ENCODE measurements around the gene PROM1.

PROM1 gene

DNA sequence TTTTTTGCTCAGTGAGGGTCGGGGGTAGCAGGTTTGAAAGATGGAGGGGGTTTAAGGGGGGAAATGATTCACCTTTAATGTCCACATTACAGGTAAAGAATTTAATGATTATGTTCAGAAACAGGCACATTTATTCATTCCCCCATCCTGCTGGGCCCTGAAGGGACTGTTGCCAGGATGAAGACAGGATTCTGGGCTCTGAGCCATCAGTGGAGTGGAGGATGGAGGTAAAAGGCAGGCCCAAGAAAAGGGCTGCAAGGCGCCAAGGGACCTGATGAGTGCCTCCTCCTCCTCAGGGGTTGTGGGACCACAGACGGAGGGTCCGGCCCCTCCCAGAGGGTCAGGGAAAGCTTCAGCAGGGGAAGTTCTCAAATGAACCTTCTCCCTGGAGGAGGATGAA lies 40.4 kb upstream of the PROM1 start (continued):
- TF ChIP-seq, protein P1, sequence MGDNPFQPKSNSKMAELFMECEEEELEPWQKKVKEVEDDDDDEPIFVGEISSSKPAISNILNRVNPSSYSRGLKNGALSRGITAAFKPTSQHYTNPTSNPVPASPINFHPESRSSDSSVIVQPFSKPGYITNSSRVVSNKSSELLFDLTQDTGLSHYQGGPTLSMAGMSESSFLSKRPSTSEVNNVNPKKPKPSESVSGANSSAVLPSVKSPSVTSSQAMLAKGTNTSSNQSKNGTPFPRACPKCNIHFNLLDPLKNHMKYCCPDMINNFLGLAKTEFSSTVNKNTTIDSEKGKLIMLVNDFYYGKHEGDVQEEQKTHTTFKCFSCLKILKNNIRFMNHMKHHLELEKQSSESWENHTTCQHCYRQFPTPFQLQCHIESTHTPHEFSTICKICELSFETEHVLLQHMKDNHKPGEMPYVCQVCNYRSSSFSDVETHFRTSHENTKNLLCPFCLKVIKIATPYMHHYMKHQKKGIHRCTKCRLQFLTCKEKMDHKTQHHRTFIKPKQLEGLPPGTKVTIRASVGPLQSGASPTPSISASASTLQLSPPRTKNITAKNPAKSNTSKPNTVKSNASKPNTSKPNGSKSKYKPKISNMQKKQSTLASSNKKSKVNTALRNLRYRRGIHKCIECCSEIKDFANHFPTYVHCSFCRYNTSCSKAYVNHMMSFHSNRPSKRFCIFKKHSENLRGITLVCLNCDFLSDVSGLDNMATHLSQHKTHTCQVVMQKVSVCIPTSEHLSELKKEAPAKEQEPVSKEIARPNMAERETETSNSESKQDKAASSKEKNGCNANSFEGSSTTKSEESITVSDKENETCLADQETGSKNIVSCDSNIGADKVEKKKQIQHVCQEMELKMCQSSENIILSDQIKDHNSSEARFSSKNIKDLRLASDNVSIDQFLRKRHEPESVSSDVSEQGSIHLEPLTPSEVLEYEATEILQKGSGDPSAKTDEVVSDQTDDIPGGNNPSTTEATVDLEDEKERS (tag by site-specific recombination; IDR thresholded peaks at IDR 0.05), result no peak
- TF ChIP-seq HOXD13 (CRISPR knock-in tag; IDR thresholded peaks at IDR 0.05; ENCODE audit: borderline replicate concordance) (no peak), ZNF335 (tag by site-specific recombination; conservative IDR thresholded peaks at IDR 0.05) (no peak), SCRT1 (tag by site-specific recombination; IDR thresholded peaks at IDR 0.05; ENCODE audit: borderline replicate concordance) (no peak), HOXC10 (CRISPR knock-in tag; IDR thresholded peaks at IDR 0.05) (no peak), ZNF302 (tag by site-specific recombination; IDR thresholded peaks at IDR 0.05; ENCODE audit: low read depth) (no peak), OVOL3 (tag by site-specific recombination; IDR thresholded peaks at IDR 0.05) (no peak), MEIS1 (CRISPR knock-in tag; IDR thresholded peaks at IDR 0.05; ENCODE audit: borderline replicate concordance) (no peak)
- TF ChIP-seq, protein P2, sequence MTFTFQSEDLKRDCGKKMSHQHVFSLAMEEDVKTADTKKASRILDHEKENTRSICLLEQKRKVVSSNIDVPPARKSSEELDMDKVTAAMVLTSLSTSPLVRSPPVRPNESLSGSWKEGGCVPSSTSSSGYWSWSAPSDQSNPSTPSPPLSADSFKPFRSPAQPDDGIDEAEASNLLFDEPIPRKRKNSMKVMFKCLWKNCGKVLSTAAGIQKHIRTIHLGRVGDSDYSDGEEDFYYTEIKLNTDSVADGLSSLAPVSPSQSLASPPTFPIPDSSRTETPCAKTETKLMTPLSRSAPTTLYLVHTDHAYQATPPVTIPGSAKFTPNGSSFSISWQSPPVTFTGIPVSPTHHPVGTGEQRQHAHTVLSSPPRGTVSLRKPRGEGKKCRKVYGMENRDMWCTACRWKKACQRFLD (tag by site-specific recombination; IDR thresholded peaks at IDR 0.05), result no peak
- TF ChIP-seq, protein P3, sequence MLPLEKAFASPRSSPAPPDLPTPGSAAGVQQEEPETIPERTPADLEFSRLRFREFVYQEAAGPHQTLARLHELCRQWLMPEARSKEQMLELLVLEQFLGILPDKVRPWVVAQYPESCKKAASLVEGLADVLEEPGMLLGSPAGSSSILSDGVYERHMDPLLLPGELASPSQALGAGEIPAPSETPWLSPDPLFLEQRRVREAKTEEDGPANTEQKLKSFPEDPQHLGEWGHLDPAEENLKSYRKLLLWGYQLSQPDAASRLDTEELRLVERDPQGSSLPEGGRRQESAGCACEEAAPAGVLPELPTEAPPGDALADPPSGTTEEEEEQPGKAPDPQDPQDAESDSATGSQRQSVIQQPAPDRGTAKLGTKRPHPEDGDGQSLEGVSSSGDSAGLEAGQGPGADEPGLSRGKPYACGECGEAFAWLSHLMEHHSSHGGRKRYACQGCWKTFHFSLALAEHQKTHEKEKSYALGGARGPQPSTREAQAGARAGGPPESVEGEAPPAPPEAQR (tag by site-specific recombination; IDR thresholded peaks at IDR 0.05), result no peak
- TF ChIP-seq, protein P4, sequence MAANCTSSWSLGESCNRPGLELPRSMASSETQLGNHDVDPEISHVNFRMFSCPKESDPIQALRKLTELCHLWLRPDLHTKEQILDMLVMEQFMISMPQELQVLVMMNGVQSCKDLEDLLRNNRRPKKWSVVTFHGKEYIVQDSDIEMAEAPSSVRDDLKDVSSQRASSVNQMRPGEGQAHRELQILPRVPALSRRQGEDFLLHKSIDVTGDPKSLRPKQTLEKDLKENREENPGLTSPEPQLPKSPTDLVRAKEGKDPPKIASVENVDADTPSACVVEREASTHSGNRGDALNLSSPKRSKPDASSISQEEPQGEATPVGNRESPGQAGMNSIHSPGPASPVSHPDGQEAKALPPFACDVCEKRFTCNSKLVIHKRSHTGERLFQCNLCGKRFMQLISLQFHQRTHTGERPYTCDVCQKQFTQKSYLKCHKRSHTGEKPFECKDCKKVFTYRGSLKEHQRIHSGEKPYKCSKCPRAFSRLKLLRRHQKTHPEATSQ (tag by site-specific recombination; IDR thresholded peaks at IDR 0.05), result no peak

DNA sequence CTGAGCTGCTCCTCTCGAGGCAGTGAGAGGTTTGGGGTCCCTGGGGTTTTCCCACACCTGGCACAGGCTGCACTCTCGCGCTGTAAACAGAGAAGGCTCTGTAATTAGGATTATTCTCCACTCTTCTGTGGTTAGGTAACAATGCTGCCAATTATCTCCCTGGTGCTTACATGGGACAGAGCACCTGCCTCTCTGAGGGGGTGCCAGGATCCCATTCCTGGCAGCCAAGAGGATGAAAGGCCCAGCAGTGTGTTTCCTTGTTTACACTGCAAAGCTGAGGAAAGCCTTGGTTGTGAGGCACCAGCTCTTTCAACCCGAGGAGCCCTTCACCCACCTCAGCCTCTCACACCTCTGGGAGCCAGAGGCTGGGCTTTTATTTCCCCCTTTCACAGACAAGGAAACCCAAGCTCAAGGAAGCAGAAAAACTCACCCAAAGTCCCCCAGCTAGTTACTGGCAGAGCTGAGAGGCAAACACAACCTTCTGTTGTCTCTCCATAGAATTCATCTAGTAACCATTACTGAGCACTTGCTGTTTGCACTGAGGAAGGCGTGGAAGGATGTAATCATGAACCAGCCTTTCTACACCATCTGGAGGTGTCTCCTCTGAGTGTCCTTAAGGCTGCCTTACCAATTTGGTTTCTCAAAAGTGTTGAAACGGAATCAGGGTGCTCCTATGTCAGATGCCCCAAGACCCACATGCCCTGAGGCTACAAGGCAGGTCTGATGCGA lies 39.7 kb upstream of the PROM1 start:
- H3K4me1 ChIP-seq (ENCODE audit: control insufficient read depth, insufficient read depth, low read length), result no peaks in the 10 kb centered on the region
- no peaks in the 10 kb centered on the region for H3K36me3 ChIP-seq (ENCODE audit: control insufficient read depth in 2 of 2, insufficient read depth in 1 of 2, low read length in 2 of 2)
- CTCF ChIA-PET, result interaction anchor here (0.7 kb wide), 1 partner anchor 141 kb away, joined by 6 read pairs; no protein-coding TSS in a partner anchor
- no peak overlapping the region for H3K4me3 ChIP-seq (ENCODE audit: low read depth, low read length)
- H3K27ac ChIP-seq (ENCODE audit: extremely low read depth, low read depth, low read length), result no peak overlapping the region
- POLR2A ChIA-PET, result no interaction called here
- no peaks in the 10 kb centered on the region for H3K9me3 ChIP-seq (ENCODE audit: control insufficient read depth, insufficient read depth, low read depth, low read length)
- TF ChIP-seq, protein P5, sequence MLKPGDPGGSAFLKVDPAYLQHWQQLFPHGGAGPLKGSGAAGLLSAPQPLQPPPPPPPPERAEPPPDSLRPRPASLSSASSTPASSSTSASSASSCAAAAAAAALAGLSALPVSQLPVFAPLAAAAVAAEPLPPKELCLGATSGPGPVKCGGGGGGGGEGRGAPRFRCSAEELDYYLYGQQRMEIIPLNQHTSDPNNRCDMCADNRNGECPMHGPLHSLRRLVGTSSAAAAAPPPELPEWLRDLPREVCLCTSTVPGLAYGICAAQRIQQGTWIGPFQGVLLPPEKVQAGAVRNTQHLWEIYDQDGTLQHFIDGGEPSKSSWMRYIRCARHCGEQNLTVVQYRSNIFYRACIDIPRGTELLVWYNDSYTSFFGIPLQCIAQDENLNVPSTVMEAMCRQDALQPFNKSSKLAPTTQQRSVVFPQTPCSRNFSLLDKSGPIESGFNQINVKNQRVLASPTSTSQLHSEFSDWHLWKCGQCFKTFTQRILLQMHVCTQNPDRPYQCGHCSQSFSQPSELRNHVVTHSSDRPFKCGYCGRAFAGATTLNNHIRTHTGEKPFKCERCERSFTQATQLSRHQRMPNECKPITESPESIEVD (tag by site-specific recombination; IDR thresholded peaks at IDR 0.05), result no peak
- TF ChIP-seq, protein P6, sequence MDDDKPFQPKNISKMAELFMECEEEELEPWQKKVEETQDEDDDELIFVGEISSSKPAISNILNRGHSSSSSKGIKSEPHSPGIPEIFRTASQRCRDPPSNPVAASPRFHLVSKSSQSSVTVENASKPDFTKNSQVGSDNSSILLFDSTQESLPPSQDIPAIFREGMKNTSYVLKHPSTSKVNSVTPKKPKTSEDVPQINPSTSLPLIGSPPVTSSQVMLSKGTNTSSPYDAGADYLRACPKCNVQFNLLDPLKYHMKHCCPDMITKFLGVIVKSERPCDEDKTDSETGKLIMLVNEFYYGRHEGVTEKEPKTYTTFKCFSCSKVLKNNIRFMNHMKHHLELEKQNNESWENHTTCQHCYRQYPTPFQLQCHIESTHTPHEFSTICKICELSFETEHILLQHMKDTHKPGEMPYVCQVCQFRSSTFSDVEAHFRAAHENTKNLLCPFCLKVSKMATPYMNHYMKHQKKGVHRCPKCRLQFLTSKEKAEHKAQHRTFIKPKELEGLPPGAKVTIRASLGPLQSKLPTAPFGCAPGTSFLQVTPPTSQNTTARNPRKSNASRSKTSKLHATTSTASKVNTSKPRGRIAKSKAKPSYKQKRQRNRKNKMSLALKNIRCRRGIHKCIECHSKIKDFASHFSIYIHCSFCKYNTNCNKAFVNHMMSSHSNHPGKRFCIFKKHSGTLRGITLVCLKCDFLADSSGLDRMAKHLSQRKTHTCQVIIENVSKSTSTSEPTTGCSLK (tag by site-specific recombination; IDR thresholded peaks at IDR 0.05), result no peak
- TF ChIP-seq, protein P7, sequence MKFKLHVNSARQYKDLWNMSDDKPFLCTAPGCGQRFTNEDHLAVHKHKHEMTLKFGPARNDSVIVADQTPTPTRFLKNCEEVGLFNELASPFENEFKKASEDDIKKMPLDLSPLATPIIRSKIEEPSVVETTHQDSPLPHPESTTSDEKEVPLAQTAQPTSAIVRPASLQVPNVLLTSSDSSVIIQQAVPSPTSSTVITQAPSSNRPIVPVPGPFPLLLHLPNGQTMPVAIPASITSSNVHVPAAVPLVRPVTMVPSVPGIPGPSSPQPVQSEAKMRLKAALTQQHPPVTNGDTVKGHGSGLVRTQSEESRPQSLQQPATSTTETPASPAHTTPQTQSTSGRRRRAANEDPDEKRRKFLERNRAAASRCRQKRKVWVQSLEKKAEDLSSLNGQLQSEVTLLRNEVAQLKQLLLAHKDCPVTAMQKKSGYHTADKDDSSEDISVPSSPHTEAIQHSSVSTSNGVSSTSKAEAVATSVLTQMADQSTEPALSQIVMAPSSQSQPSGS (tag by site-specific recombination; IDR thresholded peaks at IDR 0.05; ENCODE audit: low read depth), result no peak
- TF ChIP-seq ZNF777 (tag by site-specific recombination; IDR thresholded peaks at IDR 0.05; ENCODE audit: borderline replicate concordance) (no peak), KLF8 (tag by site-specific recombination; IDR thresholded peaks at IDR 0.05) (no peak)
- TF ChIP-seq, protein P8, sequence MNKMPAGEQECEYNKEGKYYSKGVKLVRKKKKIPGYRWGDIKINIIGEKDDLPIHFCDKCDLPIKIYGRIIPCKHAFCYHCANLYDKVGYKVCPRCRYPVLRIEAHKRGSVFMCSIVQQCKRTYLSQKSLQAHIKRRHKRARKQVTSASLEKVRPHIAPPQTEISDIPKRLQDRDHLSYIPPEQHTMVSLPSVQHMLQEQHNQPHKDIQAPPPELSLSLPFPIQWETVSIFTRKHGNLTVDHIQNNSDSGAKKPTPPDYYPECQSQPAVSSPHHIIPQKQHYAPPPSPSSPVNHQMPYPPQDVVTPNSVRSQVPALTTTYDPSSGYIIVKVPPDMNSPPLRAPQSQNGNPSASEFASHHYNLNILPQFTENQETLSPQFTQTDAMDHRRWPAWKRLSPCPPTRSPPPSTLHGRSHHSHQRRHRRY (tag by site-specific recombination; IDR thresholded peaks at IDR 0.05), result no peak
